Erythroblast (primary cell): Measurements from ENCODE around the gene ENDOU.

Experiments
- GATA1 ChIP-seq: IDR thresholded peaks from 2 replicates; pipeline ENCODE4 v1.6.1; 2011; ENCODE audit warnings: low read depth, mild to moderate bottlenecking, control low read depth, low read length, moderate library complexity
- POLR2A ChIP-seq: IDR thresholded peaks from 2 replicates; pipeline ENCODE4 v1.6.1; 2011; ENCODE audit warnings: mild to moderate bottlenecking, low read length

GRCh38 chr12:47736877-47737676 is 11.8 kb upstream of the ENDOU start:
- TF ChIP-seq POLR2A (no peak), GATA1 (no peak)
